H4 (cell line): ENCODE data around the gene NLRP7. TPM values are rescaled to one million over a fixed set of nuclear protein-coding genes. Genes with fewer than 3 reads are reported as not detected.
"Not testable (repeated sequence)": the region's sequence is repeated elsewhere in the genome, so short reads cannot be mapped to it uniquely, and the experiment has no call there.

ENCODE experiments used
- DNase-seq: peaks from one replicate; pipeline ENCODE4 v3.0.0-alpha.2; 2015; ENCODE audit warnings: low spot score
- total RNA-seq: library from RNA; depleted of rRNA; stranded (reverse); fragments of >200 nt; shearing (Covaris generic); gene quantifications from 2 replicates; pipeline ENCODE4 v1.2.3, GENCODE V29; 2014

NLRP7 gene
- total RNA-seq, 1 experiment from 2014 or later, result not detected

- not testable (repeated sequence) for DNase-seq
Measured at GRCh38 chr19:54919646-54920563, 27.4 kb downstream of the NLRP7 start.

GRCh38 chr19:54918499-54918898 is 28.8 kb downstream of the NLRP7 start:
- DNase-seq, result no peak

GRCh38 chr19:54916822-54917221 is 30.5 kb downstream of the NLRP7 start:
- no peak for DNase-seq

GRCh38 chr19:54907899-54908298 is 39.4 kb downstream of the NLRP7 start:
- not testable (repeated sequence) for DNase-seq

GRCh38 chr19:54906819-54907218 is 40.5 kb downstream of the NLRP7 start:
- DNase-seq, result no peak

- no peak for DNase-seq
Measured at GRCh38 chr19:54905803-54906511, 41.4 kb downstream of the NLRP7 start, which contains the start of gene NCR1. TSS of gene NCR1 (plus strand) at chr19:54906148. CDS start at chr19:54906188, 40 bp downstream.

- DNase-seq, result no peak
Measured at GRCh38 chr19:54905421-54905802, 41.9 kb downstream of the NLRP7 start.

- not testable (repeated sequence) for DNase-seq
Measured at GRCh38 chr19:54904261-54904660, 43.1 kb downstream of the NLRP7 start.

- no peak for DNase-seq
Measured at GRCh38 chr19:54903303-54903702, 44.0 kb downstream of the NLRP7 start.

- no peak for DNase-seq
Measured at GRCh38 chr19:54902061-54902460, 45.3 kb downstream of the NLRP7 start.

- DNase-seq, result peak; percentile 41
Measured at GRCh38 chr19:54901153-54901552, 46.2 kb downstream of the NLRP7 start.

GRCh38 chr19:54899646-54900045 is 47.7 kb downstream of the NLRP7 start:
- not testable (repeated sequence) for DNase-seq

- not testable (repeated sequence) for DNase-seq
Measured at GRCh38 chr19:54898685-54899084, 48.6 kb downstream of the NLRP7 start.

- DNase-seq, result no peak
Measured at GRCh38 chr19:54896036-54896435, 51.3 kb downstream of the NLRP7 start.

GRCh38 chr19:54894106-54894505 is 53.2 kb downstream of the NLRP7 start:
- DNase-seq, result not testable (repeated sequence)

- no peak for DNase-seq
Measured at GRCh38 chr19:54893406-54893805, 53.9 kb downstream of the NLRP7 start.

- no peak for DNase-seq
Measured at GRCh38 chr19:54889566-54889965, 57.8 kb downstream of the NLRP7 start.

GRCh38 chr19:54888239-54888638 is 59.1 kb downstream of the NLRP7 start:
- DNase-seq, result no peak

GRCh38 chr19:54883228-54883627 is 64.1 kb downstream of the NLRP7 start:
- DNase-seq, result no peak

- peak; percentile 77 for DNase-seq
Measured at GRCh38 chr19:54882758-54883157, 64.6 kb downstream of the NLRP7 start.

- no peak for DNase-seq
Measured at GRCh38 chr19:54881884-54882283, 65.4 kb downstream of the NLRP7 start.

GRCh38 chr19:54877471-54877870 is 69.9 kb downstream of the NLRP7 start:
- no peak for DNase-seq

GRCh38 chr19:54875506-54875905 is 71.8 kb downstream of the NLRP7 start:
- no peak for DNase-seq
